Body of pancreas (tissue), 4 donors: ENCODE results near the gene CDH16. TPM values are rescaled to one million over a fixed set of nuclear protein-coding genes. Genes with fewer than 3 reads are reported as not detected.

Experiments
- ATAC-seq: fragments of 150-250 bp; one replicate; pipeline ENCODE4 v1.9.1; 2016
- DNase-seq, 4 donors: peaks; one replicate each; pipeline ENCODE4 v3.0.0-alpha.2; 2019
- H3K27ac ChIP-seq, 4 donors: fragments of 200-600 bp; sonication (generic); 1 replicate in 3 of 4; 2 replicates in 1 of 4; pipeline versions ENCODE4 v1.5.1 to v1.6.1; 2016 to 2019; ENCODE audit warnings: mild to moderate bottlenecking in 1 of 4, mixed read lengths in 1 of 4, moderate library complexity in 1 of 4
- H3K27me3 ChIP-seq, 2 donors: fragments of 200-600 bp; sonication (generic); one replicate each; pipeline ENCODE4 v1.6.0; 2016; ENCODE audit warnings: mild to moderate bottlenecking in 1 of 2
- H3K36me3 ChIP-seq, 2 donors: fragments of 200-600 bp; sonication (generic); replicated peaks in 1 of 2; 2 replicates each; pipeline ENCODE4 v1.5.1; 2016; ENCODE audit warnings: low read depth in 2 of 2; ENCODE audit not compliant: insufficient read depth in 1 of 2
- H3K4me1 ChIP-seq: fragments of 200-600 bp; sonication (generic); one replicate; pipeline ENCODE4 v1.6.0; 2016
- H3K4me3 ChIP-seq, 2 donors: fragments of 200-600 bp; sonication (generic); 1 replicate in 1 of 2; 2 replicates in 1 of 2; pipeline ENCODE4 v1.5.1; 2016 to 2019
- H3K9me3 ChIP-seq, 3 donors: fragments of 200-600 bp; sonication (generic); 1 replicate in 2 of 3; 2 replicates in 1 of 3; pipeline ENCODE4 v1.5.1; 2016
- POLR2A ChIP-seq, 3 donors: fragments of 450-650 bp; IDR thresholded peaks; one replicate each; pipeline ENCODE4 v1.6.1; 2016; ENCODE audit warnings: antibody characterized with exemption in 3 of 3, mild to moderate bottlenecking in 2 of 3
- WGBS, 2 donors: methylation state at CpG; one replicate each; pipeline ENCODE4 v1.1.5; 2017; 5-methylcytosine and 5-hydroxymethylcytosine counted together
- intact Hi-C: fragments of 100-400 bp; cut with DNase I; formaldehyde crosslinking; loops from one replicate; pipeline ENCODE4 v1.15.1; 2023
- total RNA-seq, 2 donors: library from RNA; depleted of rRNA; stranded (reverse); fragments of >200 nt; gene quantifications; one replicate each; pipeline ENCODE4 v1.1.0, GENCODE V29; 2016
- TF ChIP-seq, protein P1 (sequence below), 7 experiments: fragments of 450-650 bp in 4 of 7; fragments of 200-600 bp in 3 of 7; sonication (generic) in 3 of 7; IDR thresholded peaks; one replicate each; pipeline ENCODE4 v1.5.1; 2016 to 2019; ENCODE audit warnings: antibody characterized with exemption in 7 of 7

The CDH16 gene
- not detected for total RNA-seq

DNA sequence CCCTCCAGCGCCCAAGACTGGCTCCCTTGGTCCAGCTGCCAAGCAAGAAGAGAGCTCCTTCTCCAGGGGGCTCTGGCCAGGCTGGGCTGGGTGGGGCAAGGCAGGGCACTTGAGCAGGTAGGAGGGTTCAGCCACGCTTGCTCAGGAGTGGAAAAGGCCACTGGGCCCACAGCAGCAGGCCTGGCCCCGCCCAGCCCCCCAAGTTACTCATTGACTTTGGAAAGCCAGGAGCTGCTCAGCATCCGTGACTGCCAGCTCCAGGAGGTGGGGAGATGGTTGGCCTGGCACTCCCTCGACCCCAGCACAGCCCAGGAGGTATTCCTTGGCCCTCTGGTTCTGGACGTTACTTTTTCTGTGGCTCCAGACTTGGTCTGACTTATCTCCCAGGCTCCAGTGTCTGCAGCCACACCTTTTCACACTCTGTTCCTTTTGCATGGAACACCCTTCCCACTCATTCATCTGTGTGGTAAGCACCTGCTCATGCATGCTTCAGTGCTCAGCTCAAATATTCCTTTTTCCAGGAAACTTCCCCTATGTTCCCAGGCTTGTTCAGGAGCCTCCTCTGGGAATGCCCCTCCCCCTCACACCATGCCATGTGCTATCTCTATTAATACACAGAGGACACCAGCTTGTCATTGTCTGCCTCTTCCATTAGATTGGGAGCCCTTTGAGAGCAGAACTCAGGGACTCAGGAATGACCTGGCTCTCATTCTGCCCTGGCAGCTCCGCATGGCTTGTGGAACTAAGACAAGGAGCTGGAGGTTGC lies at the start of gene CDH16:
CDH16 (minus strand) TSS at position 83 of the 766 bp plus-strand sequence. CDS start 820 bp downstream, outside the sequence.
- TF ChIP-seq, protein P1, sequence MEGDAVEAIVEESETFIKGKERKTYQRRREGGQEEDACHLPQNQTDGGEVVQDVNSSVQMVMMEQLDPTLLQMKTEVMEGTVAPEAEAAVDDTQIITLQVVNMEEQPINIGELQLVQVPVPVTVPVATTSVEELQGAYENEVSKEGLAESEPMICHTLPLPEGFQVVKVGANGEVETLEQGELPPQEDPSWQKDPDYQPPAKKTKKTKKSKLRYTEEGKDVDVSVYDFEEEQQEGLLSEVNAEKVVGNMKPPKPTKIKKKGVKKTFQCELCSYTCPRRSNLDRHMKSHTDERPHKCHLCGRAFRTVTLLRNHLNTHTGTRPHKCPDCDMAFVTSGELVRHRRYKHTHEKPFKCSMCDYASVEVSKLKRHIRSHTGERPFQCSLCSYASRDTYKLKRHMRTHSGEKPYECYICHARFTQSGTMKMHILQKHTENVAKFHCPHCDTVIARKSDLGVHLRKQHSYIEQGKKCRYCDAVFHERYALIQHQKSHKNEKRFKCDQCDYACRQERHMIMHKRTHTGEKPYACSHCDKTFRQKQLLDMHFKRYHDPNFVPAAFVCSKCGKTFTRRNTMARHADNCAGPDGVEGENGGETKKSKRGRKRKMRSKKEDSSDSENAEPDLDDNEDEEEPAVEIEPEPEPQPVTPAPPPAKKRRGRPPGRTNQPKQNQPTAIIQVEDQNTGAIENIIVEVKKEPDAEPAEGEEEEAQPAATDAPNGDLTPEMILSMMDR (IDR thresholded peaks at IDR 0.05), result no peak
- TF ChIP-seq POLR2A (IDR thresholded peaks at IDR 0.05), result no peak
- DNase-seq (no peak), ATAC-seq (no peak)
- H3K36me3 ChIP-seq, result no peaks in the 10 kb centered on the region
- no peaks in the 10 kb centered on the region for H3K9me3 ChIP-seq
- 47 to 69% methylated on average over 4 to 5 of the region's 7 CpGs for whole genome bisulfite sequencing, 2 donors
- H3K4me1 ChIP-seq, result no peaks in the 10 kb centered on the region
- peaks cover 0 to 2% of the 10 kb centered on the region in 2 donors for H3K27me3 ChIP-seq
- no peak within 1 kb of the TSS for H3K4me3 ChIP-seq
- intact Hi-C loops, result no loop called here
- no peak within 1 kb of the TSS for H3K27ac ChIP-seq

DNA sequence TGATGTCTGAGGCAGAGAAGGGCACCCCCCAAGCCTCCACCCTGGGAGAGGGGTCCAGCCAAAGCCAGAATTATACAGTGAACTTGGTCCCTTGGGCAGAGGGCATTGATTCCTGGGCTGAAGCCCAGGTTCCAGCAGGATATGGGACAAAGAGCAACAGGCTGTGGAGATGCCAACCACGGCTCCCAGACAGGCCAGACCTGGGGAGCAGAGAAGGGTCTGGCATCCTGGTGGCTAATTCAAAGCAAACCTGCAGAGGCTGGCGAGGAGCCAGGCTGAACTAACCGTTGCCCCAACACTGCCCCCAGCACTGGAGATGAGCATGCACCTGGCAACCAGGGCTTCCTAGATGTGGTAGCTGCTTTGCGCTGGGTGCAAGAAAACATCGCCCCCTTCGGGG lies 45.4 kb upstream of the CDH16 start:
- Histone ChIP-seq H3K4me1 (peaks cover 18% of the 10 kb centered on the region), H3K36me3 (no peaks in the 10 kb centered on the region), H3K27me3 (no peaks in the 10 kb centered on the region), H3K4me3 (no peak overlapping the region), H3K27ac (no peak overlapping the region), H3K9me3 (no peaks in the 10 kb centered on the region)
- intact Hi-C loops, result no loop called here
- TF ChIP-seq, protein P1 (IDR thresholded peaks at IDR 0.05), result no peak
- TF ChIP-seq POLR2A (IDR thresholded peaks at IDR 0.05), result no peak
- no peak for DNase-seq
- no peak for ATAC-seq
- WGBS, 2 donors, result 20 to 67% methylated on average over 1 to 6 of the region's 6 CpGs

GRCh38 chr16:66961914-66962313 lies 43.2 kb upstream of the CDH16 start:
- Histone ChIP-seq H3K4me1 (peaks cover 19% of the 10 kb centered on the region), H3K4me3 (no peak overlapping the region), H3K27me3 (no peaks in the 10 kb centered on the region), H3K27ac (peak overlapping the region in 1 of 4 donors; percentile 38), H3K36me3 (no peaks in the 10 kb centered on the region), H3K9me3 (no peaks in the 10 kb centered on the region)
- intact Hi-C loops, result no loop called here
- peak in 2 of 4 donors; percentile 37 to 54 for DNase-seq
- WGBS, 2 donors, result 28 to 42% methylated on average over 5 of the region's 5 CpGs
- TF ChIP-seq POLR2A (IDR thresholded peaks at IDR 0.05), result no peak
- TF ChIP-seq, protein P1 (IDR thresholded peaks at IDR 0.05), result no peak
- ATAC-seq, result peak; percentile 37

GRCh38 chr16:66961065-66961744 lies 42.5 kb upstream of the CDH16 start, which contains the start of gene CES3:
Gene CES3 (plus strand): TSS chr16:66961266. CDS start chr16:66961308, 42 bp downstream.
- no peak for TF ChIP-seq POLR2A (IDR thresholded peaks at IDR 0.05)
- TF ChIP-seq, protein P1 (IDR thresholded peaks at IDR 0.05), result peak; percentile 72 to 82 (median 79)
- DNase-seq (peak; percentile 78 to 87 (median 84)), ATAC-seq (peak; percentile 90)
- WGBS, 2 donors, result 46 to 73% methylated on average over 10 to 16 of the region's 16 CpGs
- Histone ChIP-seq H3K4me3 (no peak within 1 kb of the TSS), H3K27ac (peak within 1 kb of the TSS in 1 of 4 donors; percentile 38), H3K9me3 (no peaks in the 10 kb centered on the region), H3K27me3 (no peaks in the 10 kb centered on the region), H3K36me3 (no peaks in the 10 kb centered on the region), H3K4me1 (peaks cover 19% of the 10 kb centered on the region)
- intact Hi-C loops, result no loop called here
